NCI-H1092 (cell line): ENCODE data around the gene KCTD16.

Experiments used
- DNase-seq: peaks from one replicate; lab custom pipeline; 2025; lab: John Stamatoyannopoulos, UW

The KCTD16 gene

GRCh38 chr5:144460600-144460999 is 289.9 kb downstream of the KCTD16 start:
- DNase-seq = no peak

GRCh38 chr5:144462577-144462976 is 291.9 kb downstream of the KCTD16 start:
- DNase-seq = no peak

- DNase-seq = no peak
Observed at GRCh38 chr5:144463481-144464223, 293.0 kb downstream of the KCTD16 start.

GRCh38 chr5:144464306-144464705 is 293.6 kb downstream of the KCTD16 start:
- no peak for DNase-seq

- peak; percentile 15 for DNase-seq
Observed at GRCh38 chr5:144465441-144465840, 294.8 kb downstream of the KCTD16 start.

GRCh38 chr5:144467792-144468191 is 297.1 kb downstream of the KCTD16 start:
- peak; percentile 67 for DNase-seq

GRCh38 chr5:144468571-144468970 is 297.9 kb downstream of the KCTD16 start:
- peak; percentile 72 for DNase-seq

DNA sequence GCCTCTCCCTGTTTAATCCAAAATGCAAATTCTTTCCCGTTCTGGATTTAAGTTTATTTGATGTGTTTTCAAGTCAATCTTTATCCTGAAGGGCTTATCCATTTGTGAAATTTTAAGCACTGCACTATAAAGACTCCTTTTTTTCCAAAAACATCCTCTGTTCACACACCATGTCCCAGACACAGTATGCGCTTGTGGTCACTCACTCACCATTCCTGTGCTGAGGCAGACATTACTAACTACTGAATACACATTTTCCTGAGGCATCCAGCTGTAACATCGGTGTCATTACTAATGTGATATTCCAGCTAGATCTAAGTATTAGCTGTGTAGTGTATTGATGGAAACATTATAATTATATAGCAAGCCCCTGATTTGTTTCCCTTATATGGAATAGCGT is 298.4 kb downstream of the KCTD16 start:
- DNase-seq = no peak

DNA sequence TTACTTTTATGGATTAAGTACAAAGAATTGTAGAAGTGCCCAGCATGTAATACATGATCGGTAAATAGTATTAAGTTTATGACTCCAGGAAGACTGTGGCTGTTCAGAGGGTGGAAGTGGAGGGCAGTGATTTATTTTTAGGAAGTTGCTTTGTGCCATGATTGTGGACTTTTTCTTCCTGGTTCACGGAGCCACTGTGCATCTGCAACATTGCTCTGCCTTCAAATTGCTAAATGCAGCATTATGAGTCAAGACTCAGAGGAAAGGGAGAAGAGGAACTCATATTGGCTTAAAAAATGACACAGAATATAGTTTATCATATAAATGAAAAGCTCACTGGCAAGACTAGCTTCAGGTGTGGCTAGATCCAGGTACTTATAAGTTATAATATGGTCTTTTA is 301.5 kb downstream of the KCTD16 start:
- DNase-seq = no peak

DNA sequence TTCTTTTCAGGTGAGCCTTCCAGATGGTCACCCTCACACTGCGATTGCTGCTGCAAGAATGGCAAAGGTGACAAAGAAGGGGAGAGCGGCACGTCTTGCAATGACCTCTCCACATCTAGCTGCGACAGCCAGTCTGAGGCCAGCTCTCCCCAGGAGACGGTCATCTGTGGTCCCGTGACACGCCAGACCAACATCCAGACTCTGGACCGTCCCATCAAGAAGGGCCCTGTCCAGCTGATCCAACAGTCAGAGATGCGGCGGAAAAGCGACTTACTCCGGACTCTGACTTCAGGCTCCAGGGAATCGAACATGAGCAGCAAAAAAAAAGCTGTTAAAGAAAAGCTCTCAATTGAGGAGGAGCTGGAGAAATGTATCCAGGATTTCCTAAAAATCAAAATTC is 303.0 kb downstream of the KCTD16 start:
- DNase-seq = no peak

DNA sequence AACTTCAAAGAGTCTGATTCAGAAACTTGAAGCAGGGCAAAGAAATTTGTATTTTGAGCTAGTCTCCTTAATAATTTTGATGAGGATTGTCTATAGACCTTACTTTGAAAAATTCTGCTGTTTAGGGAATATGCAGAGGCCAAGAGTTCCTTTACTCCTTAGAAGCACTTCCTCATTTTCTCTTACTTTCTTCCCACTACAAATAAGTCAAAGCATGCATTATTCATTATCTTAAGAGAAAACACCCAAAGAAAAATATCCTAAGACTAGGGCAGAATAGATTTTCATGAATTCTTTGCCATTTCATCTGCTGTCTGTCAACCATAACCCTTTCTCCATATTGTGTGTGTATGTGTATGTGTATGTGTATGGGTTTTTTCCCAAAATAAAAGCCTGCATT is 307.9 kb downstream of the KCTD16 start:
- DNase-seq = no peak

- DNase-seq = no peak
Observed at GRCh38 chr5:144481861-144482260, 311.2 kb downstream of the KCTD16 start.

DNA sequence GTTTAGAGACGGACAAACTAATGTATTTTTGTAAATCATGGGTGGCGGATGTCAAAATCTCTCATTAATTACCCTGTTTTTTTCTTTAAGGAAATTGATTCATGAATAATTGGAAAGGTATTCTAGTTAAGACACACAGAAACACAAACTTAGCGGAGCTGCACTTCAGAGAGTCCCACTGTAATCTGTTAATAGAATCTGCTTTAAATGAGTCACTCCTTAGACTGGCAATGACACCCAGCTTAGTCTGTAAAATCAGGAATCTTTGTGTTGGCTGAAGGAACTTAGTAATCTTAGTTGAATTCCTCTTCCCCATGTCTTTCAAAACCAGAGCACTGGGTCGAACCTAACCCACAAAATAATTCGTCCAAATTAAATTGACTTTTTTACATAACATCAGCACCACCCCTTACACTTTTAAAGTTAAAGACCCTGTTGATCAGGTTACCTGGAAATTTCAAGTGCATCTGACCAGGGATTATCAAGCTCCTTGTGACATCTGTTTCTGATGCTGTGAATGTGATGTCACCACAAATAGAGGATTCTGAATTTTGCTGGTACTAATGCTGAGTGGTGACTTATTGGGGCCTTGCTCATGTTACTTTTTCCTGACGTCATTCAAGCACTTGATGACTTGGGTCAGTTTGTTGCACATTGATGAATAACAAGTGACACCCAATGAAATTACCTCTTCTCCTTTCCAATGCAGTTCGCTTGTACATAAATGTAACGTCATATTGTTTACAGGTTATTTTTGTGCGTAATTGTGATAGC is 313.6 kb downstream of the KCTD16 start:
- no peak for DNase-seq

- no peak for DNase-seq
Observed at GRCh38 chr5:144485540-144485939, 314.9 kb downstream of the KCTD16 start.

DNA sequence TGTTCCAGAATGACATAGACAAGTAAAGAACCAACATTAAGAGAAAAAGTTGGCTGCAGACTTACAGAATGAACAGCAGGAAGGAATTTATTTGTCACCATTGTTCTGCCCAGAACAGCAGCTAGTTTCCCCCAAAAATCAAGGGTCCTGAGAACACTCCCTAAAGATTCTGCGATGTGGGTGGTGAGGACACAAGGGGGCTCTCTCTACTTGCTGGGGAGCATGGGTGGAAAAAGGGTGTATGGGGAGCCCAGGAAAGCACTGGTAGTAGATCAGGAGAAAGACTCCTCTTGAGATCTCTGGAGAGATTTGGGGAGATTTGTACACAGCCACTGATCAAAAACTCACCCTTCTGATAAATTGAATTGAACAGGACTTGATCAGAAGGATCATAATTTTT is 316.5 kb downstream of the KCTD16 start:
- no peak for DNase-seq

- DNase-seq = no peak
Observed at GRCh38 chr5:144487761-144488160, 317.1 kb downstream of the KCTD16 start.

- no peak for DNase-seq
Observed at GRCh38 chr5:144503123-144503522, 332.4 kb downstream of the KCTD16 start.

GRCh38 chr5:144504929-144505577 is 334.4 kb downstream of the KCTD16 start:
- no peak for DNase-seq

DNA sequence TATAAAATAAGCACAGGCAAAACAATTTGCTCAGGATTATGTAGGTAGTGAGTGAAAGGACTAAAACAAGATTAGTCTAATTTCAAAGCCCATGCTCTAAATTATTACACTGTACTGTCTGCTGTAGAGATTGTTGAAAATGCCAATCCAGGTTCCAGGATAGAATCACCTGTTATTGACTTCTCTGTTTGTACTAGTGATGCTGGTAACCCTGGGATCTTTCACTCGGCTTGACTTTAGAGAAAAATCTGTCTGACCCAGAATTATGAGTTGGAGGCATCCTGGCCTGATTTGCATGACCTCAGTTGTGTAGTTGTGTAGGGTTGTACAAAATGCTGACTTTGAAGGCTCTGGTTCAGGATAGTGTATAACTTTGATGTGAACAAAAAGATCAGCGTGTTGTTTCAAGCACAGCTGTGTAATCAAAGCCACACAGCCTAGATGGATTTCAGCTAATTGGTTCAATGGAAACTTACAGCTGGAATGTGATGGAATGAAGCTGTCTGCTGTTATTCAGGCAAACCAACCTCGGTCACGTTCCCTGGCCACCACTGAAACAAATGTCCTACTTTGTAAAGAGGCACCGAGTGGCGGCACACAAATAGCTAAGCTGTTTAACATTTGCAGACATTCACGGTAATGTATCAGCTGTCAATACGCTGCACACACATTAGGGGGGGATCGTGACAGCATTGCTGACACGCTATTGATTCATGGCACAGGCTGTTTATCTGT is 340.3 kb downstream of the KCTD16 start:
- DNase-seq = no peak

GRCh38 chr5:144511580-144512072 is 341.0 kb downstream of the KCTD16 start:
- no peak for DNase-seq

- DNase-seq = no peak
Observed at GRCh38 chr5:144522698-144523097, 352.0 kb downstream of the KCTD16 start.

DNA sequence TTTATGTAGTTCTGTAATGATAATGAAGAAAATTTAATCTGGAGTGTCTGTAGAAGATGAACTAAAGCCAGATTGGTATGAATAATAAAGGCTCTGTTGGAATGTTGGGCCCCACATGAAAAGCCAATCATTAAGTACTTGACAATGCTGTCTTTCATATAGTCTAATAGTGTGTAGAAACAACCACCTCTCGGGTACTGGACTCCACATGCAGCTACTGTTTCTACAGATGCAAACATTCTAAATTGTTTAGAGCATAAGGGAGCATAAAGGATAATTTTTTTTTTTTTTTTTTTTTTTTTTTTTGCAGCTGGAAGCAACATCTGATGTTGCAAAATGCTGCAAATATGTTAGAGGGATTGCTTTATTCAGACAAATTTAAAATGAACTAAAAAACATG is 354.3 kb downstream of the KCTD16 start:
- DNase-seq = no peak
